Motor neuron (in vitro differentiated cells): ENCODE measurements around the gene TNNT2. TPM values are rescaled to one million over a fixed set of nuclear protein-coding genes. Genes with fewer than 3 reads are reported as not detected.

Source experiments
- ATAC-seq, 8 experiments: fragments of 200-7000 bp; cut with Tn5 transposase; replicated peaks in 6 of 8; 2 replicates each; pipeline ENCODE4 v1.8.0; 2021; ENCODE audit warnings: mild to moderate bottlenecking in 8 of 8, moderate library complexity in 8 of 8
- H3K27ac ChIP-seq, 2 donors: fragments of 250-450 bp; sonication (Bioruptor Pico); 2 replicates each; pipeline ENCODE4 v1.9.0; 2021; ENCODE audit warnings: antibody characterized with exemption in 2 of 2, mild to moderate bottlenecking in 2 of 2, moderate library complexity in 1 of 2
- H3K4me1 ChIP-seq, 2 donors: fragments of 250-450 bp; sonication (Bioruptor Pico); replicated peaks in 1 of 2; 2 replicates each; pipeline ENCODE4 v1.6.1; 2021; ENCODE audit warnings: antibody characterized with exemption in 2 of 2, mild to moderate bottlenecking in 2 of 2, moderate library complexity in 1 of 2
- H3K4me3 ChIP-seq, 5 donors: fragments of 250-450 bp; sonication (Bioruptor Pico); 2 replicates each; pipeline ENCODE4 v1.9.0; 2021; ENCODE audit warnings: antibody characterized with exemption in 5 of 5, mild to moderate bottlenecking in 5 of 5, moderate library complexity in 4 of 5
- WGBS, 10 experiments: fragments of 450-650 bp; shearing (Covaris generic); methylation state at CpG; one replicate each; pipeline ENCODE4 v1.0.0; 2022; 5-methylcytosine and 5-hydroxymethylcytosine counted together
- in situ Hi-C, 9 experiments: fragments of 400-800 bp; cut with MboI; loops; one replicate each; pipeline ENCODE4 v1.15.0; 2021; ENCODE audit warnings: low sequenced_read_pairs in 9 of 9, low pct_unique_long_range_greater_than_20kb in 2 of 9; ENCODE audit not compliant: unreplicated experiment in 9 of 9
- total RNA-seq, 8 experiments: library from RNA; unstranded; fragments of 300-600 nt; gene quantifications; 2 replicates each; pipeline versions ENCODE4 v1.2.3 to v1.2.4, GENCODE V29; 2022

The TNNT2 gene
- total RNA-seq, 8 experiments from 2014 or later = 0.14 to 2.7 (median 0.59) TPM; not detected in 1

DNA sequence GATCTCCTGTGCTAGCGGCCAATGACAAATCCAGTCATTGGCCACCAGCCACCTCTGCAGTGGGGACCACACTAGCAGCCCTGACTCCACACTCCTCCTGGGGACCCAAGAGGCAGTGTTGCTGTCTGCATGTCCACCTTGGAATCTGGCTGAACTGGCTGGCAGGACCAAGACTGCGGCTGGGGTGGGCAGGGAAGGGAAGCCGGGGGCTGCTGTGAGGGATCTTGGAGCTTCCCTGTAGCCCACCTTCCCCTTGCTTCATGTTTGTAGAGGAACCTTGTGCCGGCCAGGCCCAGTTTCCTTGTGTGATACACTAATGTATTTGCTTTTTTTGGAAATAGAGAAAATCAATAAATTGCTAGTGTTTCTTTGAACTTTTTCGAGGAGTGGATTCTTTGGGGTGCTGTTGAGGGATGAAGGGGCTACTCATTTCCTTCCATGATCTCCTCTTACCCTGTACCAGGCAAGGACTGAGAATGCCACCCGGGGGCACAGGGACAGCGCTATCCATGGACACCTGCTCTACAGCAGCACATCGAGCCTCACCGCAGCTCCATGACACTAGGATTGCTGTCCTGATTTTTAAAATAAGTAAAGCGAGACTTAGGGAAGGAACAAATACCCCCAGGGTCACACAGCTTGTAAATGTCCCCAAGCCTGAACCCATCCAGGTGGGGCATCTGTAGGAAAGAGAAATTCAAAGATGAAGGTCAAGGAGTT lies 44.7 kb downstream of the TNNT2 start:
- 74 to 100% (median 92%) methylated on average over 1 to 10 of the region's 10 CpGs; no CpG with 5 or more reads in 2 of the 10 experiments for WGBS, 10 experiments
- in situ Hi-C loops = no loop called here
- no peak overlapping the region for H3K27ac ChIP-seq
- H3K4me1 ChIP-seq = no peaks in the 10 kb centered on the region
- no peak for ATAC-seq
- H3K4me3 ChIP-seq = no peak overlapping the region

DNA sequence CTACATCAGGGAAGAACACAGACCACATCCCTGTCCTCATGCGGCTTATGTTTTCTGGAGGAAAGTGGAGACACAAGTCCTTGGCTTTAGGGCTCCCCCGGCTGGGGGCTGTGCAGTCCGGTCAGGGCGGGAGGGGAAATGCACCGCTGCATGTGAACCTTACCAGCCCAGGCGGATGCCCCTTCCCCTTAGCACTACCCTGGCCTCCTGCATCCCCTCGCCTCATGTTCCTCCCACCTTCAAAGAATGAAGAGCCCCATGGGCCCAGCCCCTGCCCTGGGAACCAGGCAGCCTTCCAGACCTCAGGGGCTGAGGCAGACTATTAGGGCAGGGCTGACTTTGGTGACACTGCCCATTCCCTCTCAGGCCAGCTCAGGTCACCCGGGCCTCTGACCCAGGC lies 45.5 kb downstream of the TNNT2 start:
- Histone ChIP-seq H3K27ac (no peak overlapping the region), H3K4me1 (no peaks in the 10 kb centered on the region), H3K4me3 (no peak overlapping the region)
- ATAC-seq = no peak
- in situ Hi-C loops = no loop called here
- 80 to 100% (median 81%) methylated on average over 2 to 6 of the region's 8 CpGs; no CpG with 5 or more reads in 5 of the 10 experiments for WGBS, 10 experiments

DNA sequence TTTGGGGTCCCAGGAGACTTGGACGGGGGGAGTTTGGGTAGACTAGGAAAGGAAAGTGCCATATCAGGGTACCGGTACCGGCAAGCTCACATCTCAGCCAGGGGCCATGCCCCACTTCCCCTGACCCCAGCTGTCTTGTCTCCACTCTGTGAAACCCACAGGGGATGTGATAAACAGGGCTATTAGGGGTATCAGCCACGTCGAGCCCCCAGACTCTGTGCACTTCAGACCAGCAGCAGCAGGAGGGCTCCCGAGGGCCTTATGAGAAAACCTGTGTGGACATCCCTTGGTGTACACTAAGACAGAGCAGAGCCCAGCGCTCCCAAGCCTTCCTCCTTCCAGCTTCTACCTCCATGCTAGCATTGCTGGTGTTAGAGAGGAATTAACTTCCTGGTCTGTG lies 46.3 kb downstream of the TNNT2 start:
- in situ Hi-C loops = no loop called here
- H3K4me3 ChIP-seq = no peak overlapping the region
- H3K27ac ChIP-seq = no peak overlapping the region
- 60 to 100% (median 74%) methylated on average over 1 to 4 of the region's 7 CpGs; no CpG with 5 or more reads in 4 of the 10 experiments for WGBS, 10 experiments
- H3K4me1 ChIP-seq = no peaks in the 10 kb centered on the region
- ATAC-seq = no peak

DNA sequence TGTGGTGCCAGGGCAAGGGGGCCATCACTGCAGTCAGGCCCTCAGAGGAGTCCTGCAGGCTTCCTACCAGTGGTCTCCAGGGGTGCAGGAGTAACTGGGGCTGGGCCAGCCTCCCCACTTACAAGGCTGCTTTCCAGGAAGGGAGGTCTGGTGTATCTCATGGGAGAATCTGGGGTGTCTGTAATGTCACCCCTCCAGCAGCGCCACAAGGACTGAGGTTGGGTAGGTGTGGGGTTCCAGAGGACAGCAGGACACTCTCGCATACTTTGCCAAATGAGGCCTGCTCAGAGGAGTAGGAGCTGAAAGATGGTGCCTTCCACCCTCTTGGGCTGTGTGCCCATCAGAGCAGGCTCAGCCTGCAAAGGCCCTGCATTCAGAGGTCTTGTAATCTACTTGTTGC lies 46.9 kb downstream of the TNNT2 start:
- H3K4me3 ChIP-seq = no peak overlapping the region
- in situ Hi-C loops = no loop called here
- no peak overlapping the region for H3K27ac ChIP-seq
- H3K4me1 ChIP-seq = no peaks in the 10 kb centered on the region
- no peak for ATAC-seq
- 80 to 100% (median 90%) methylated on average over 1 to 2 of the region's 2 CpGs; no CpG with 5 or more reads in 6 of the 10 experiments for WGBS, 10 experiments

DNA sequence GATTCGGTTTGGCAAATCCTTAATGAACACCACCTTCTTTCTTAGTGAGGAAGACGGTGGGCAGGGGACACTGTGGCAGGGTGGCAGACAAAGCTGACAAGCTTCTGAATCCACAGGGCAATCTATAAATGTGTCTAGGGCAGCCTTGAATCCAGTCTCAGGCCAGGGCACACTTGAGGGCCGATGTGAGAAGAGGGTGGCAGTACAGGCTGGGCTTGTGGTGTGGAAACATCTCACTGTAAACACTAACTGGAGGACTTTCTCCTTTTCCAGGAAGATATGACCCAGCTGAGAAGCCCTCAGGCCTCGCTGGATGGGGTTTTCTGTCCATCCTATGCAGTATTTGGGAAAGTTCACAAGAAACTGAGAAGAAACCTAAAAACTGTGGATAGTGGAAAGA lies 47.7 kb downstream of the TNNT2 start:
- 63 to 100% (median 70%) methylated on average over 1 to 3 of the region's 4 CpGs; no CpG with 5 or more reads in 3 of the 10 experiments for WGBS, 10 experiments
- in situ Hi-C loops = no loop called here
- H3K27ac ChIP-seq = no peak overlapping the region
- H3K4me3 ChIP-seq = no peak overlapping the region
- no peaks in the 10 kb centered on the region for H3K4me1 ChIP-seq
- ATAC-seq = peak in 1 of 8 experiments; percentile 23

DNA sequence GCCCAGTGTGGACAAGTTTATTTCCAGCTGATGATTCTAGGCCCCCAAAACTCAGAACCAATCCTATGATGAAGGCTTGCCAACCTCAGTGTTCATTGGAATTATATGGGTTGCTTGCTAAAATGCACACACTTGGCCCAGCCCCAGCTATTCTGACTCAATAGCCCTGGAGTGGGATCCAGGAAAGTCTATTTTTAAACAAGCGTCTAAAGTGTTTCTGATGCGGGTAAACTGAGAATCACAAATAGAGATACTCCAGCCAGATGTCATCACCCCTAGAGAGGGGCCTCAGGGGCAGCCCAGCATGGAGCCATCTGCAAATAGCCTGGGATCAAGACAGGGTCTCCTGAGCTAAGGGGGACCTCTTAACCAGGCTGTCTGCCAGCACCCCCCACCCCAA lies 48.2 kb downstream of the TNNT2 start:
- no peak overlapping the region for H3K4me3 ChIP-seq
- H3K4me1 ChIP-seq = no peaks in the 10 kb centered on the region
- in situ Hi-C loops = no loop called here
- peak in 2 of 8 experiments; percentile 17 to 73 for ATAC-seq
- 72 to 100% (median 89%) methylated on average over 2 of the region's 2 CpGs; no CpG with 5 or more reads in 6 of the 10 experiments for WGBS, 10 experiments
- no peak overlapping the region for H3K27ac ChIP-seq

DNA sequence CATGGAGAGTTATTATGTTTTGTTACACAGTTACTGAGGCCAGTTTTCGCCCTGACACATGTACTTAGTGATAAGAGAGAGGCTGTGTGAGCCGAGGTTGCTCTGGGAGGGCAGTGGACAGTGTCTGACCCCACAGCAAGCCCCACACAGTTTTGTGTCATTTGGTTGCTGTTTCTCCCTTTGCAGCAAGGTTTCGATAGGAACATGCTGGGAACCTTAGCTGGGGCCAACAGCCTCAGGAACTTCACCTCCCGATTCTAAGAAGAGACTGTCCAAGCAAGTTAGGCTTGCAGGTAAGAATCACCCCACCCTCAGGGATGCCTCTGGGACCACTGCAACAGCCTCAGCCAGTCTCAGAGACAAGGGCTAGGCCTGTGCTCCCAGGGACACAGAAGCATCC lies 48.9 kb downstream of the TNNT2 start:
- WGBS, 10 experiments = 33 to 100% (median 70%) methylated on average over 1 to 4 of the region's 4 CpGs; no CpG with 5 or more reads in 1 of the 10 experiments
- Histone ChIP-seq H3K27ac (no peak overlapping the region), H3K4me1 (no peaks in the 10 kb centered on the region), H3K4me3 (no peak overlapping the region)
- ATAC-seq = no peak
- in situ Hi-C loops = no loop called here

DNA sequence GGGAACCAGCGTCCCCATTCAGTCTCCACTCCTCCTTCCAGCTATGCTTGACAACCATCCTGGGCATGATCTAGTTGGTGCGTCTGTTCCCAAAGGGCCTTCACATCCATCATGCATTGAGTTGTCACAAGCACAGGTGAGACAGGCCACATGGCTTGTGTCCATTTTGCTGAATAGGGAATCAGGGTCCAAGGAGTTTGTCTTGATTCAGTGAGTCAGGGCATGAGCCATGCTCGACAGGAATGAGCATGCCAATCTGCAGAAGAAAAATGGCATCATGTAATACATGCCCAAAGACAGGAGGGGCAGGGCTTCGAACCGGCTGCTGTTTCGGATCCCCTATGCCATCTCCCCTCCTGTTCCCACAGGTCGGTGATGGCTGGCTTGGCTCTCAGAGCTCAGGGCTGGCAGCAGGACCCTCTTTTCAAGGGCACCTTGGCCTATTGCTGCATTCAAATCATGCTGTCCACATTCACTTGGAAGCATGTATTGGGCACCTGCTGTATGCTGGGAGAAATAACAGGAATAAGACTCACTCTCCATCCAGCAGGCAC lies 49.7 kb downstream of the TNNT2 start:
- no peaks in the 10 kb centered on the region for H3K4me1 ChIP-seq
- WGBS, 10 experiments = 66 to 94% (median 84%) methylated on average over 1 to 6 of the region's 7 CpGs; no CpG with 5 or more reads in 2 of the 10 experiments
- ATAC-seq = no peak
- no peak overlapping the region for H3K4me3 ChIP-seq
- in situ Hi-C loops = no loop called here
- H3K27ac ChIP-seq = no peak overlapping the region

DNA sequence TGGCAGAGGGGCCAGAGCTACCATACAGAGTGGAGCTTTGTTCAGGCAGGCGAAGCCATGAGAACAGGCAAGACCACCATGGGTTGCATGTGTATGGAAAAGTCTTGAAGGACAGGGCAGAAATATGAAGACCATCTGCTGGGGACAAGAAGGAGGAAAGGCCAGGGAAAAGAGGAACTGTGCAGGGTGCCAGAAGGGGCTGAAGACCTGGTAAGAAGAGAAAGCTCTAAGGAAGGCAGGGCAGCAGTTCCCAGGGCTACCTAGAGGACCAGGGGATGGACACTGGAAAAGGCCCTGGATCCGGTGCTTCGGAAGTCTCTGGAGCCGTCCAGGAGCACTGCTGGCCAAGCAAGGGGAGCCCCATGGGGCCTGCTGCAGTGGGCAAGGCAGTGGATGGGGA lies 50.8 kb downstream of the TNNT2 start:
- Histone ChIP-seq H3K4me1 (no peaks in the 10 kb centered on the region), H3K4me3 (no peak overlapping the region), H3K27ac (no peak overlapping the region)
- no peak for ATAC-seq
- in situ Hi-C loops = no loop called here
- 55 to 100% (median 75%) methylated on average over 1 to 4 of the region's 4 CpGs; no CpG with 5 or more reads in 5 of the 10 experiments for WGBS, 10 experiments

DNA sequence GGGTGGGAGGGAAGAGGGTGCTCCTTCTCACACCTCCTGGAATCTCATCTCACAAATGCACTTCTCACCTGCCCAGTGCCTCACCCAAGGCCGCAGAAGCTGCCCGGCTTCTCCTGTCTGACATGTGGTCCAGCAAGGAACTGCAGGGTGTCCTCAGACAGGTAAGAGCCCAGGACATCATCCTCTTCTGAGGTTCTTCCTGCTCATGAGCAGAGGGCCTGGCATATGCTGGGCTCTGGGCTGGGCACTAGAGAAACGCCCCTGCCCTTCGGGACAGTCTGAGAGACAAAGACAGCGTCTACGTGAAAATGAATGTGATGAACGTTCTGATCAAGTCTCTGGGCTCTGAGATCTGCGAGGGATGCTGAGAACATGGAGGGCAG lies 51.8 kb downstream of the TNNT2 start:
- WGBS, 10 experiments = 73 to 100% (median 90%) methylated on average over 1 to 7 of the region's 8 CpGs; no CpG with 5 or more reads in 3 of the 10 experiments
- no peak overlapping the region for H3K4me3 ChIP-seq
- no peak overlapping the region for H3K27ac ChIP-seq
- ATAC-seq = no peak
- H3K4me1 ChIP-seq = no peaks in the 10 kb centered on the region
- in situ Hi-C loops = no loop called here

DNA sequence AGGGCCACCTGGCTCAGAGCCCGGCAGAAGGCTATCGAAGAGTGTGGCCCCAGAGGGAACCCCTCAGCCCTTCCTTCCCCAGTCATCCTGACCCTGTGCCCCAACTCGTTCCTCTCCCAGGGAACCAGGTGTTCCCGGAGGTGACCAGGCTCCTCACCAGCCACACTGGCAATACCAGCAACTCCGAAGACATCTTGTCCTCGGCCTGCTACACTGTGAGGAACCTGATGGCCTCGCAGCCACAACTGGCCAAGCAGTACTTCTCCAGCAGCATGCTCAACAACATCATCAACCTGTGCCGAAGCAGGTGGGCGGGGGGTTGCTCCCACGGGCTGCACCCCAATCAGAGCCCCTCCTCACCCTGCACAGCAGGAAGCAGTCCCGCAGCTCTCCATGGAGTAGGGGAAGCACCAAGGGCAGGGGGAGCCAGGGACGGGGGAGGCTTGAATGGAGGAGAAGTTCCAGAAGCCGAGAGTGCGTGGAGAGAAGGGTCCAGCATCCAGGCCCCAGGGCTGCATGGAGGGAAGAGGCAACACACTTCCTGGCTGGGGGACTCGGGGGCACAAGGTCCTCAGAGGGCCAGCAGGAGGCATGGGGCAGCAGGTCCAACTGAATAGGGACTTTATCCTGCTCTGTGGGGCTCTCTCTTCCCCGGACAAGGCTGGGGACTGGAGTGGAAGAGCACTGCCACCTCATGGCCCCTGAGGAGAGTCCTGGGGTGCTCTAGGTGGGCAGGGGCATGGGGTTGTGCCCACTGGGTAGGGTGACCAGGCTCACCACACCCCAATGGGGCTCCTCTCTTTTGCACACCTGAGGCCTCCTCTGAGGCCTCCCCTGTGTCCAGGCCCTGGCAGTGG lies 52.4 kb downstream of the TNNT2 start:
- in situ Hi-C loops = no loop called here
- H3K4me1 ChIP-seq = no peaks in the 10 kb centered on the region
- ATAC-seq = no peak
- WGBS, 10 experiments = 59 to 81% (median 73%) methylated on average over 2 to 13 of the region's 16 CpGs; no CpG with 5 or more reads in 5 of the 10 experiments
- H3K27ac ChIP-seq = no peak overlapping the region
- no peak overlapping the region for H3K4me3 ChIP-seq

DNA sequence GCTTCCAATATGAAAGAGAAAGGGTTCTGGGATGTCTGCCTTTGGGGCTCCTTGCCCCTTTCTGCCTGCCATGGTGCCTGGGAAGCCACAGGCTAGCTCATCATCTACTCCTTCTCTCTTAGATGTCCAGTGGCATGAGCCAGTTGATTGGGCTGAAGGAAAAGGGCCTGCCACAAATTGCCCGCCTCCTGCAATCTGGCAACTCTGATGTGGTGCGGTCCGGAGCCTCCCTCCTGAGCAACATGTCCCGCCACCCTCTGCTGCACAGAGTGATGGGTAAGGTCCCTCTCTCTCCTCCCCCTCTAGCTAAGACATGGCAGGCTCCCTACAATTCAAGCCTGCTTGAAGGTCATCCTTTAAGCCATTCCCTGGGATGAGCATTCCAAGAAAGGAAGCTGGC lies 53.2 kb downstream of the TNNT2 start:
- 73 to 100% (median 100%) methylated on average over 1 to 4 of the region's 4 CpGs; no CpG with 5 or more reads in 3 of the 10 experiments for whole genome bisulfite sequencing, 10 experiments
- Histone ChIP-seq H3K27ac (no peak overlapping the region), H3K4me3 (no peak overlapping the region), H3K4me1 (no peaks in the 10 kb centered on the region)
- no peak for ATAC-seq
- in situ Hi-C loops = no loop called here
